GM21528 (cell line): ENCODE measurements around the gene MAEA.
"Not testable (repeated sequence)": the region's sequence is repeated elsewhere in the genome, so short reads cannot be mapped to it uniquely, and the experiment has no call there.

Experiments
- ATAC-seq: cut with Tn5 transposase; IDR thresholded peaks from one replicate; pipeline ENCODE4 v1.9.1; 2021; ENCODE audit warnings: mild to moderate bottlenecking, moderate library complexity; ENCODE audit not compliant: unreplicated experiment, low FRiP score

MAEA gene

GRCh38 chr4:1277667-1278665, 11.7 kb upstream of the MAEA start:
- ATAC-seq, result no peak

GRCh38 chr4:1279253-1279652, 10.4 kb upstream of the MAEA start:
- ATAC-seq, result no peak

- no peak for ATAC-seq
Observed at GRCh38 chr4:1283711-1284110, 6.0 kb upstream of the MAEA start.

DNA sequence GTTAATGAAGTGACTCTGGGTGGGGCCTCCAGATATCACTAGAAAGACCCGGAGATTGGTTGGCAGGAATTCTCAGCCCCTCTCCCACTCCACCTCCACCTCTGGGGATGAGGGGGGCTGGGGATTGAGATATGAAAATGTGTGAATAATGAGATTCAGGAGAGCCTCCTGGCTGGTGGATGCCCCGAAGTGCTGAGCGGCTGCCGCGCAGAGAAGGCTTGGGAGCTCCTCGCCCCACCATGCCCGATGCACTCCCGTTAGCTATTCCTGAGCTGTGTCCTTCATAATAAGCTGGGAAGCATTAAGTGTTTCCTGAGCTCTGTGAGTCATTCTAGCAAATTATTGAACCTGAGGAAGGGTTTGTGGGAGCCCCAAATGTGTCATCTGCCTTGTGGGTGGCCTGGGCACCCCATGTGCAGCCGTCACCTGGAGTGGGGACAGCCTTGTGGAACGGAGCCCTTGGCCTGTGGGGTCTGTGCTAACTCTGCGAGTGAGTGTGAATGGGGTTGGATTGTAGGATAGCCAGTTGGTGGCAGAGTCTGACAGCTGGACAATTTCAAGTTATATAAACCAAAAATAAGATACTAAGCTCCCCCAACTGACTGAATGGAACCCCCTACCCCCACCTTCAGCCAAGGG, 4.4 kb upstream of the MAEA start:
- no peak for ATAC-seq

DNA sequence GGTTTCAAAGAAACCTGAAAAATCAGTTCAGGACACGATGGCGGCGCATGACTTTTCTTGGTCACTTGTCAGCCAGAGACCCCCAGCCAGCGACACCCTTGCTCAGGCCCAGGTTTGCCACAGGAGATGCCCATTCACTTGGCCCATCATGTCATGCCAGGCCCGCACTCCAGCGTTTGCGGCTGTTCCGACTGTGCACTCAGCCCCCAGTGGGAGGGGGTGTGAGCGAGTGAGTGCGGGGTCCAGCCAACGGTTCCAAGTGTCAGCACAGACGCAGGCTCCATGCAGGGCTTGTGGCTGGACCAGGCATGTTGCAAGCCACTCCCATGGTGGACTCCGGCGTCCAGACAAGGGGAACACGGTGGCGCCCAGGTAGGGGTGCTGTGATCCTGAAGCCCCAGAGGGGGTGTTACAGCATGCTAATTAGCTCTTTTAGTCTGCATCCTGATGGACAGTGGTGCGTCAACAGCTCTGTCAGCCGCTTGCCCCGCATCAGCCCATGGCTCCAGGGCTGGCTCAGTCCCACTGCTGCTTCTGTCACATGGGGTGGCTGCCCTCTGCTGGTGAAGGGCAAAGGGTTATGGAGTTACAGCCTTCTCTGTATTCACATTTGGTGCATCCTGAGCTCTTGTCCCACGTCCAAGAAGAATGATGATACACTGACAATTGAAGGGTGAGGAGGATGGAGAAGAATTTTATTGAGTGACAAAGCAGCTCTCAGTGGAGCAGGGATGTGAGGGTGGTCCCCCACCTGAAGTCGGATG, 3.7 kb upstream of the MAEA start:
- no peak for ATAC-seq

DNA sequence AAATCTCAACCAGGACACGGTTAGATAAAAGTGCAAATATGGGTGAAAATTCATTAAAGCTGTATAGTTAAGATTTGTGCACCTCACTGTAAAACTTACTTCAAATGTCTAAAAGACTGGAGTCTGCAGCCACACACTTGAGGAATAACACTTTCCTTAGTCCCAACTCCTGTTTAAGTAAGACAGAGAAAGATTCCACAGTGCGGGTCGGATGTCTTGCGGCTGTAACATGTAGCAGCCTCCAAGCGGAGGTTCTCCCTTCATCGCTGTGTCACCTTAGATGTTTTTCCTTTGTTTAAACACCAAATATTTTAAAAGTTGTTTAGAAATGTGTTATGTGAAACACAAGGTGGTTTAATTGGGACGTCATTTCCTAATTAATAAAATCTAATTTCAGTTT, 905 bp upstream of the MAEA start:
- no peak for ATAC-seq

- ATAC-seq, result no peak
Observed at GRCh38 chr4:1290165-1290977, 680 bp downstream of the MAEA start.

- no peak for ATAC-seq
Observed at GRCh38 chr4:1291091-1291490, 1.4 kb downstream of the MAEA start.

DNA sequence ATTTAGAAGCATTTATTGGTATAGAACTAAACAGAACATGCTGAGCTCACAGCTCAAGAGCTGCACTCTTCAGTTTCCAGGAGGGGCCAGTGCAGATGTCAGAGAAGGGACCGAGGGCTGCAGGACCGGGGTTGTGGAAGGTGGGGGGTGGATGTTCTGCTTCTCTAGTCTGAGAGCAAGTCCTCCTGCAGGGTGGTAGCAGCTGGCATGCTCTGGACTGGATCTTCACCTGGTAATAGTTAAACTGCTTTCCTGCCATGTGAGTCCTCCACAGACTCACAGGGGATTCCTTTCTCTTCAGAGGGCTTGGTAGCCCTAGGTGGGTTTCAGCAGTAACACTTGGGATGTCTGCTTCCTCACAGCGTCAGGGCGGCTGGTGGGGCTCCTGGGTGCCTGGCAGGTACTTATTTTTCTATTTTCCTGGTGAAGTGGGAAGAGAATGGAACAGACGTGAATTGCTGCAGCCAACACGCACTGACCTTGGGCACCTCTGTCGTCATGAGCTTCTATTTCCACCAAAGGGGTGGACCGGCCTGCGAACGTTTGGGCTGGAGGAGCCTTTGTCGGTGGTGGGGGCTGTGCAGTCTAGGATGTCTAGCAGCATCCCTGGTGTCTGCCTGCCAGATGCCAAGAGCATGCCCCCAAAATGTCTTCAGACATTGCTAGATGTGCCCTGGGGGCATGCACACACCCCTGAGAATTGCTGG, 2.5 kb downstream of the MAEA start:
- no peak for ATAC-seq

DNA sequence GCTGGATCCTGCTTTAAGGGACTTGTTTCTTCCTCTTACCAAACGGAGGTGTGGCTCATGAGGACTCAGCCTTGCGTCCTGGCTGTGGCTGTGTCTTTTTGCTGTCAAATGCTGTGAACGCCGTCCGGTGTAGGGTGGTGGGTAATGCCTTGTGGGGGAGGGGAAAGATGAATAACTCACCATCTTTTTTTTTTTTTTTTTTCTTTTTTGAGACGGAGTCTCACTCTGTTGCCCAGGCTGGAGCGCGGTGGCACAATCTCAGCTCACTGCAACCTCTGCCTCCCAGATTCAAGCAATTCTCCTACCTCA, 3.0 kb downstream of the MAEA start:
- ATAC-seq, result not testable (repeated sequence)

GRCh38 chr4:1293531-1293941, 3.8 kb downstream of the MAEA start:
- no peak for ATAC-seq

DNA sequence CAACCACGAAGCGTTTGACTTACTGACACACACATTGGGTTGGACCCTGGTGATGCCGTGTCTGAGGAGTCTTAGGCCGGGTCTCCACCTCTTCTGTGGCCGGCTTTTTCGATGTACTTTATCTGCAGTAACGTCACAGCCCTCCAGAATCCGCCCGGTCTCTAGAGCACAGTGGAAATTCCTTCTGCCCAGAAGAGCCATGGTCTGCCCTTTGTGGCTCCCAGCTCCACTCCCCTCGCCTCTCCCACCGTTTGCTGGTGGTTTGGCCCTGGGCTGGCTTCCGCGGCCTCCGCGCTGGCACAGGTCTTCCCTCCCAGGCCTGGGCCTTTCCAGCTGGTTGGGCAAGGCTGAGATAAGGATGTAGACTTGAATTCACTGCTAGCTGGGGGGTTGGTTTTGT, 4.3 kb downstream of the MAEA start:
- ATAC-seq, result no peak

GRCh38 chr4:1294424-1294823, 4.7 kb downstream of the MAEA start:
- ATAC-seq, result no peak

DNA sequence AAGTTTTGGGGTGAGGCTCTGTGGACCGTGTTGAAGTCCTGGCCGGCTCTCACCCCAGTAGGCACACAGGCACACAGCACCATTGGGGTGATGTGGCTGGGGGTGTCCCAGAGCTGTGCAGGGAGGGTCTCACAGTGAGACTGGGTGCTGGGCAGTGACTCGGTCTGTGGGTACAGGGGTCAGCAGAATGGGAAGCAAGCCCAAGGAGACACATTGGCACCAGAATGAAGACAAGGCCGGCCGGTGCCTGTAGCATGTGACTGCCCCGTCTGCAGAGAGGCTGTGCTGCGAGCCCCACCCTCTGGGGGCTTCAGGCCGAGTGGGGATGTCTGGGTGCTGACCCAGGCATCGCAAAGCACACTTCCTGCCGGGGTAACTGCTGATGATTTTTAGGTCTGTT, 5.2 kb downstream of the MAEA start:
- ATAC-seq, result no peak

DNA sequence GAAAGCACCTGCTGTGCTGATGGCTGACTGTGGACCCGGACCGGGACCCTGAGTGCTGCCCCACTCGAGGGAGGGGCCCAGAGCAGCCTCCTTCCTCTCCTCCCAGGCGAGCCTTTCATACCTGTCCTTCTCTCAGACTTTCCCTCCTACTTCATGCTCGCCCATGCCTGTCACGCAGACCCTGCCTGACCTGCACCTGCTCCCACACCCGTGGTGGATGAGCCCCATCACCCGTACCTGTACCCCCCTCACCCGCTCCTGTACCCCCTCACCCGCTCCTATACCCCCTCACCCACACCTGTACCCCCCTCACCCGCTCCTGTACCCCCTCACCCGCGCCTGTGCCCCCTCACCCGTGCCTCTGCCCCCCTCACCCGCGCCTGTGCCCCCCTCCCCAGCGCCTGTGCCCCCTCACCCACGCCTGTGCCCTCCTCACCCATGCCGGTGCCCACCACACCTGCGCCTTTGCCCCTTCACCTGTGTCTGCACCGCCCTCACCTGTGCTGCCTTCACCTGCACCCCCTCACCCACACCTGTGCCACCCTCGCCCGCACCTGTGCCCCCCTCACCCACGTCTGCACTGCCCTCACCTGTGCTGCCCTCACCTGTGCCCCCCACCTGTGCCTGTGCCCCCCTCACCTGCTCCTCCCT, 5.8 kb downstream of the MAEA start:
- no peak for ATAC-seq

DNA sequence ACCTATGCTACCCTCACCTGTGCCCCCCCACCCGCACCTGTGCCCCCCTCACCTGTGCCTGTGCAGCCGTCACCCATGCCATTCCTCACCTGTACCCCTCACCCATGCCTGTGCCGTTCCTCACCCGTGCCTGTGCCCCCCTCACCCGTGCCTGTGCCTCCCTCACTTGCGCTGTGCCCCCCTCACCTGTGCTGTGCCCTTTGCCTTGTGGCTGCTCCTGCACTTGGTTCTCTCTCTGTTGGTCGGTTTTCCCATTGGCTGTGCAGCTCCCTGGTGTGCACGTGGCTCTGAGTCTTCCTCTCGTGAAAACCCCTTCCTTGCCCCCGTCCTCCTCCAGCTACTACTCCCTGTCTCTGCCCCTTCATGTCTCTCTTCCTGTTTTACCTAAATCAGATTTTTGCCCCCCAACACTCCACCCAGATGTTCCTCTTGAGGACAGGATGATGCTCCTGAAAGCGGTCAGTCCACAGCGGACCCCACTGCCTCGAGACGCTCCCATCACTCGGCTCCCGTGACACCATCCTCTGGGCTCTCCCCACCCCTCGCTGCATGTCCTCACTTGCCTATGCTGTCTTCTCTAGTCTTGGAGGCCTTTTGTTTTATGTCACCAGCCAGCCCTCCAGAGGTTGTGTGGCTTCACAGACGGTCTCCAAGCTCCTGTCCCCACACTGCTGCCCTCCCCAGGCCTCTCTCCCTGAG, 6.8 kb downstream of the MAEA start:
- ATAC-seq, result no peak

DNA sequence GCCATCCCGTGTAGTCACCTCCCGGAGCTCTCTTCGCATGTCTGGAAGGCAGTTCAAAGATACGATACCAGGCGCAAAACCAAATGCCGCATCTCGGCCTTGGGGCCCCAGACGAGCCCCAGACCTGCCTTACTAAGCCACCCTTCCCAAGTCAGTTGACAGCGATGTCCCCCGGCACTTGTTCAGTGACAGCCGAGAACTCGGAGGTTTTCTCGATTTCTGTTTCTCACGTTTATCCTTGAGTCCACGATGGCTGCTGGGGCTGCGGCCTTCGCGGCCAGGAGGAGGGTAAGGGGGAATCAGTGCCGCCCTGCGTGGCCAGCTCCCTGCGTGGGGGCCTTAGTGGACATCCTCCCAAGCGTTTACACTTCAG, 7.3 kb downstream of the MAEA start:
- ATAC-seq, result no peak

DNA sequence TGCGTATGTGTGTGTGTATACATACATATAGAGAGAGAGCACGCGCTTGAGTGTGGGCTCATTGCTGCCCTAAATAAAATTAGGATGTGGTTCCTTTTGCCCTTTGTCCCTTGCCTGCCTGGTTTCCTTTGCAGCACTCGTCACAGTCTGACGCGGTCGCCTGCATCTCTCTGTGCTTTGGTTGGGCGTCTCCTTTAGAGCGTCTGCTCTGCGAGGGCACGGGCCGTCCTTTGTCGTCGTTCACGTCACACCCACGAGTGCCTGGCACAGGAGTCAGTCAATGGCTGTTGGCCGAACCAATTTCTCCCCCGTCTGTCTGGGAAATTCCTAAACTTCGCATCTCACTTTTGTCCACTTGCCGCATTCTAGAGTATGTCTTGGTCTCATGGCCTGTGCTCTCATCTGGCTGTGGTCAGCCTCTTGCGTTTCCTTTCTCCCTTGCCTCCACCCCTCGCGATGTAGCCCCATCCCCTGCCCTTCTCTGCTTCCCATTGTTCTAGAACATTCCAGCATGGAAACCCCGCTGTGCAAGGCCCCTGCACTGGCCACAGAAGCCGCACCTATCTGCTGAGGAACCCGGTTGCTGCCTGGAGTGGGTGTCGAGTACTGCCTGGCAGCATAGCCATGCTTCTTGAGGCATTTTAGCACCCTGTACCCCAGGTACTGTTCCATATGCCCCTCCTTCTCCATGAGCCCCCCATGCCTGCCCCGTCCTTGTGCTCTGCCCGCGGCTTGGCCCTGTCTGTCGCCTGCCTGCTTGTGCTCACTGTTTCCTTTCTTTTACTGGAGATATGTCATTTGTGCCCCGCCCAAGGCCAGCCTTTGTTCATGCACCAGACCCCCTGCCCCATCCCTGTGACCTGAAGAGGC, 8.0 kb downstream of the MAEA start:
- ATAC-seq, result no peak
